HG03095 (cell line): ENCODE data around the gene IRGQ.
"Not testable (repeated sequence)": the region's sequence is repeated elsewhere in the genome, so short reads cannot be mapped to it uniquely, and the experiment has no call there.

Experiments
- ATAC-seq: cut with Tn5 transposase; IDR thresholded peaks from one replicate; pipeline ENCODE4 v1.9.1; 2021; ENCODE audit warnings: moderate library complexity; ENCODE audit not compliant: unreplicated experiment

Gene IRGQ

DNA sequence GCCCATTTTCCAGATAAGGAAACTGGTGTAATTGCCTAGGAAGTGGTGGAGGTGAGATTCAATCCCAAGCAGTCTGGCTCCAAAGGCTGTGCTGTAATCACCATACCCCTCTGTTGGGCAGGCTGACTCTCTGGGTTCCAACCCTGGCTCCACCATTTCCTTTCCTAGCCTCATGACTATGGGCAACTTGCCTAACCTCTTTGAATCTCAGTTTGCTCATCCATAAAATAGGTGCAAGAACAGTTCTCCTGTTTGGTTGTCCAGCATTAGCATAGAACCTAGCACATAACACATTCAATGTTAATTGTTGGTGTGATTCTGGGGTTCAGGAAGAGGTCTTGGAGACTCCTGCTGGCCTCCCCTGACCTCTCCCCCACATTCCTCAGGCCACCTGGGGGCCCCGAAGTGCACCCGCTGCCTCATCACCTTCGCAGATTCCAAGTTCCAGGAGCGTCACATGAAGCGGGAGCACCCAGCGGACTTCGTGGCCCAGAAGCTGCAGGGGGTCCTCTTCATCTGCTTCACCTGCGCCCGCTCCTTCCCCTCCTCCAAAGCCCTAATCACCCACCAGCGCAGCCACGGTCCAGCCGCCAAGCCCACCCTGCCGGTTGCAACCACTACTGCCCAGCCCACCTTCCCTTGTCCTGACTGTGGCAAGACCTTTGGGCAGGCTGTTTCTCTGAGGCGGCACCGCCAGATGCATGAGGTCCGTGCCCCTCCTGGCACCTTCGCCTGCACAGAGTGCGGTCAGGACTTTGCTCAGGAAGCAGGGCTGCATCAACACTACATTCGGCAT, 2.7 kb upstream of the IRGQ start:
- ATAC-seq: no peak

DNA sequence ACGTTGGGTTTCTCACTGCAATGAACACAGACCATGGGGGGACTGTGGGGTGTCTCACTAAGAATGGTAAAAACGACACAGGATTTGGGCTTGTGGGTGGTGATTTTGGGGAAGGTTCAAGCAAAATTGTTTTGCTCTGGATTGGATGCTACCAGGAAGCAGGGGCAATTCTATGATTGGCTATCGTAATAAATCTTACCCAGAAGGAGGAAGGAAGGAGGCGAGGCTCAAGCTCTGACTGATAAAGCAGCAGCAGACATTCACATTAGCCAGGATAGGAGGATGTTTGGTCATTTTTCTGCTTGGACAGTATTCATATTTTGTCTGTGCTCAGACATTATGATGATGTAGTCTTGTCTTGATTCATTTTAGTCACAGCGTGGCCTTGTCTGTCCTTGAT, 1.9 kb upstream of the IRGQ start:
- no peak for ATAC-seq

DNA sequence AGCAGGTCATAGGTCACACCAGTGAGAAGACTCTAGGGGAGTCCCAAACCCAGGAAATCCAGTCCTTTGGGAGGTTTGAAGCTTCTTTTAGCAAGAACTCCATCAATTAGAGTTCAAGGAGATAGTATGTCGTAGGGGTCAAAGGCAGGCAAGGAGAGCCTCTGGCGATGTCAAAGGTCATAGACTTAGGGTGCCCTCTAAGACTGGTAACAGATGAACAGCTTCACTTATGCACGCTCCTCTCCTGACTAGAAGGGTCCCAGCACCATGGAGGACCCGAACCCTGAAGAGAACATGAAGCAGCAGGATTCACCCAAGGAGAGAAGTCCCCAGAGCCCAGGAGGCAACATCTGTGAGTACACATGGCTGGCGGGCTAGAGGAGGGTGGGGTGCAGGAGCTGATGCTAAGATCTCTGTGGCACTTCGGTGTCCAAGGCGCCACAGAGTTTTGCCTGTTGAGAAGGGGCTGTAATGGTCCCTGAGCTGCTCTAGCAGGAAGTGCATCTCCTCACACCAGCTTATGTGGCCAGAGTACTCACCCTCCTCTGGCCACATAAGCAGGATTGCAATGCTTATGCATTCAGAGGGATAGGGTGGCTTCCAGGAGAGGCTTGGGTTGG, 1.0 kb upstream of the IRGQ start:
- no peak for ATAC-seq

DNA sequence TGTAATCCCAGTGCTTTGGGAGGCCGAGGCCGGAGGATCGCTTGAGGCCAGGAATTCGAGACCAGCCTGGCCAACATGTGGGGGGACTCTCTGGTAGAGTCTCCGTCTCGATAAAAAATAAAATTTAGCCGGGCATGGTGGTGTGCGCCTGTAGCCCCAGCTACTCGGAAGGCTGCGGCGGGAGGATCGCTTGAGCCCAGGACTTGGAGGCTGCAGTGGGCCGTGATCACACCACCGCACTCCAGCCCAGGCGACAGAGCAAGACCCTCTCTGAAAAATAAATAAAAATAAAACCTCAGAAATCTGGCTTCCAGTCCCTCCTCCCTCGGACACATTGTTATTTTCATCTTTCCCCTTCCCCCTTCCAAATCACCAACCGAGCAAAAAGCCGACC, 332 bp downstream of the IRGQ start:
- no peak for ATAC-seq

DNA sequence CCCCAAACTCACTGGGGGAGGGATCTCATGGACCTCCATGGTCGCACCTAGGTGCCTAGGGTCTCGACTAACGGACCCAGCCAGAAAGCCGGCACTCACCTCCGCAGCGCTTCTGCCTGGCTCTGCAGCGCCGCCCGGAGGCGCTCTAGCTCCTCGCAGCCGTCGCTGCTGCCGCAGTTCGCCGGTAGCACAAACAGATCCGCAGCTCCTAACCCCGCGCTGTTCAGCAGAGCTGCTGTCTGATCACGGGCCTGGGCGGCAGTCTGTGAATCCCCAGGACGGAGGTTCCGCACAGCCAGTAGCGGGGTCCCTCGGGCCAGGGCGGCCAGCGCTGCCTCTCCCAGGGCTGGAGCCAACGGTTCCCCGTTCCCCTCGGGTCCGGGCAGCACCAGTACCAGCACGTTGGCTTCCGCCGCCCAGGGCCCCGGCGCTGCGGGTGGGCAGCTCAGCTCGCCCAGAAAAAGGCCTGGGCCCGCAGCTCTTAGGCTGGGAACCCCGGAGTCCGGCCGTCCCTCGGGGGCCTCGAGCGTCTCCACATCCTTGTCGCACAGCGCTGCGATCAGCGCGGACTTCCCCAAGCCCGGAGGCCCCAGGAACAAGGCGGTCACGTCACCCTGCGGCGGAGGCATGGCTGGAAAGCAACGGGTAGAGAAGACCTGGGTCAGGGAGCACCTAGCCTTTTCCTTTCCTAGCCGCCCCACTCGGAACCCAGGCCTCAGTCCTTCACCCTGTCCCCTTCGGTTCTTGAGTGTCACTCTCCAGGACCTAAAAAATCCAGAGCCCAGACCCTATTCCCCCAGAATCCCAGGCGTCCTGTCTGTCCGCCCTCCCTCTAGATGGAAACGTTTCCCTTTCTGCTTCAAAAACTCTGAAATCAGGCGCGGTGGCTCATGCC, 977 bp downstream of the IRGQ start:
- no peak for ATAC-seq

DNA sequence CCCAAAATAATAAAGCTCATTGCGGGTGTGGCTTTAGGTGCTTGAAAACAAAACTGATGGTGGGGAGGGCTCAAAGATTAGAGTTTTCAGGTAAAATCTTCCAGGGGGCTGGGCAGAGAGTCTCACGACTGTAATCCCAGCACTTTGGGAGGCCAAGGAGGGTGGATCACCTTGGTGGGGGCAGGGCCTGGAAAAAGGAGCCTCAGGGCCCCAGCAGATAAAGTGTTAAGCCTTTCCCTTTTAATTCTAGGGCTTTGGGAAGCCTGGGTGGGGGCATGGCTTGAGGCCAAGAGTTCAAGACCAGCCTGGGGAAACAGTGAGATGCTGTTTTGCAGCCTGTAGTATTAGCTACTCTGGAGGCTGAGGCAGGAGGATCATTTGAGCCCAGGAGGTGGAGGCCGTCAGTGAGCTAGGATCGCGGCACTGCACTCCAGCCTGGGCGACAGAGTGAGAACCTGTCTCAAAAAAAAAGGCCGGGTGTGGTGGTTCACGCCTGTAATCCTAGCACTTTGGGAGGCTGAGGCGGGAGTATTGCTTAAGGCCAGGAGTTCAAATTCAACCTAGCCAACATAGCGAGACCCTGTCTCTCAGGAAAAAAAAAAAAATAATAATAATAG, 1.7 kb downstream of the IRGQ start:
- ATAC-seq: no peak

DNA sequence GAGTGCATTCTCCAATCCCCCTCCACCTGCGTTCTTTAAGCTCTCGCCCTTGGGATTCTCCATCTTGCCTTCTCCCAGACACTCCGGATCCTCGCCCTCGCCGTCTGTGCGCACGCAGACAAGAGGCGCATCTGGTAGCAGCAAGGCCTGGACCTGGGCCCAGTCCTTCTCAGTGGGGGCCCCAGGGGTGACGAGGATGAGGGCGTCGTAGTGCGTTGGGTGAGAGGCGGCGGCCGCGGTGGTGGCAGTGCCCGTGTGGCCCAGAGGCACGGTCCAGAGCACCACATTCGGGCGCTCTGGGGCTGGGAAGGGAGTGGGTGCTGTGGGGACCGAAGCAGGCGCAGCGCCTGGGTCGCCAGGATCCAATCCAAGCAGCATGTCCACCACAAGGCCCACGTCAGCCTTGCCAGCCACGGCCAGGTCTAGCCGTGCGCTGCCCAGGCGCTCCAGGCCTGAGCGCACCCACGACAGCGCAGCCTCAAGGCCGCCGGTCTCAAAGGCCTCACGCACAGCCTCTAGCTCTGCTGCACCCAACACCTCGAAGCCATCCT, 3.1 kb downstream of the IRGQ start:
- ATAC-seq: no peak

DNA sequence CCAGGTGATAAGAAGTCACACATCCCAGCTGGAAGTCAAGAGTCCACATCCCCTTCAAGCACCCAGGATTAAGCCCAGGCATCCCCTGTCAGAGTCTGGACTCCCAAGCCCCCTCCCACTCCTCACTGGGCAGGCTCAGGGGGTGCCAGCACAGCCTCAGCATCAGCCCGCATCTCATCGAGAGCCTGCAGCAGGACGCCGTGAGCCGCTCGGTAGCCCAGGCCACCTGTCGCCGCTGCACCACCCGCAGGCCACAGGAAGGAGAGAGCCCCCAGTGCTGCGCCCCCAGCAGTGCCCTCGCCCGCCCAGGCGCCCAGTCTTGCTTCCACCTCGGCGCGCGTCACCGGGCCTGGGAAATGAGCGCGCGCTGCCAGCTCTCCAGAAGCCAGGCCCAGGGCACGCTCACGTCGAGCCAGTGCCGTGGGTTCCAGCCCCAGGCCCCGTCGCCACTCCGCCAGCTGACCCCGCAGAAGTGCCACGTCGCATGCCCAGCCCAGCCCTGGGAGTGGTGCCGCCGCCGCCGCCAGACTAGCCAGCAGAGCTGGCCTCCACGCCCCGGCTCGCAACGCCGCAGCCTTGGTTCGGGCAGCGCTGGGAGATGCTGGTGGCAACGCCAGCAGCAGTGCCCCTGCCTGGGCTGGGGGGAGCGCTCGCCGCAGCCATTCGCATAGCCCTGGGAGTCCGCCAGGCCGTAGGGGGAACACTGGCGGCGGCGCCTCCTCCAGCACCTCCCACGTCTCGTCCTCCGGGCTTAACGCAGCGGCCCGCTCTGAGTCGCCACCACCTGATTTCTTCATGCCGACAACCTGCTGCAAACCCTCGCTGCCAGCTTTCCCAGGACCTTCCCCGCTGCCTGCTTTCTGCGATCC, 3.8 kb downstream of the IRGQ start:
- ATAC-seq: no peak

DNA sequence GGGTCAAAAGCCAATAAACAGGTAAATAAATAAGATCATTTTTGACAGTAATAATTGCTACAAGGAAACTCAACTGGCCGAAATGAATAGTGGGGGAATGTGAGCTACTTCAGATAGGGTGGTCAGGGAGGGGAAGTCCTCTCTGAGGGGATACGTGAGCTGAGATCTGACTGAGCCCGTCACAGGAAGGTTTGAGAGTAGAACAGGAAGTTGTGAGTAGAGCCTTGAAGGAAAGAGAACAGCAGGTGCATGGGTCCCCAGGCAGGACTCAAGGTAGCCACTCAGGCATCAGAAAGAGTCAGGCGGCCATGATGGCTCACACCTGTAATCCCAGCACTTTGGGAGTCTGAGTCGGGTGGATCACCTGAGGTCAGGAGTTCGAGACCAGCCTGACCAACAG, 6.3 kb downstream of the IRGQ start:
- no peak for ATAC-seq

DNA sequence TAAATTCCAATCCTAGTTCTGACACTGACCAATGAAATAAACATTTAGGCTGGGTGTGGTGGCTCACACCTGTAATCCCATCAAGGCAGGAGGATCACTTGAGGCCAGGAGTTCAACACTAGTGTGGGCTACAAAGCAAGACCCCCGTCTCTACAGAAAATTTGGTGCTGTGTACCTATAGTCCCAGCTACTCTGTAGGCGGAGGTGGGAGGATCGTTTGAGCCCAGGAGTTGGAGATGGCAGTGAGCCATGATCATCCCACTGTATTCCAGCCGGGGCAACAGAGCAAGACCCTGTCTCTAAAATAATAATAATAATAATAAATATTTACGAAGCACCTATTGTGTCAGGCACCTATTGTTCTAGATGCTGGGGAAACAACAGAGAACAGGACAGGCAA, 6.7 kb downstream of the IRGQ start:
- ATAC-seq: no peak

DNA sequence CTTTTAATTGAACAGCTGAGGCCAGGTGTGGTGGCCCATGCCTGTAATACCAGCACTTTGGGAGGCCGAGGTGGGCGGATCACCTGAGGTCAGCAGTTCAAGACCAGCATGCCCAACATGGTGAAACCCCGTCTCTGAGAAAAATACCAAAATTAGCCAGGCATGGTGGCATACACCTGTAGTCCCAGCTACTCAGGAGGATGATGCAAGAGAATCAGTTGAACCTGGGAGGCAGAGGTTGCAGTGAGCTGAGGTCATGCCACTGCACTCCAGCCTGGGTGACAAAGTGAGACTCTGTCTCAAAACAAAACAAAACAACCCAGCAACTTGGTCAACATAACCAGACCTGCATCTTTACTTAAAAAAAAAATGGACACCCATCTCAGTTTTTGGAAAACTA, 8.9 kb downstream of the IRGQ start:
- ATAC-seq: not testable (repeated sequence)

DNA sequence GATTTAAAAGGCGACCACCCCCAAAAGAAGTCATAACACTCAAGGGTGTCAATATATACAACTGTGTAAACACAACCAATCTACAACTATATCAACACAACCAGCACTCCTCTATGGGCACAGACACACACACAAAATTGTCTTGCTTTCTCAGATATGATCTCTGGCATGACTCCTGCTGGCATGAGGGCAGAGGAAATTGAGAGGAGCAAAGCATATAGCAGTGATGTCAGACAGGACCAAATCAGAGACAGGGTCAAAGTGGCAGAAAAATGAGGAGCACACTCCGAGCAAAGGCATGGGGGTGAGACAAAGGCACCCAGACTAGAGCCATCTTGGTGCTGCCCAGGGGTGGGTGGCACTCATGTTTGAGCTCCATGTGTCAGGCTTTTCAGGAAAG, 9.6 kb downstream of the IRGQ start:
- ATAC-seq: no peak

DNA sequence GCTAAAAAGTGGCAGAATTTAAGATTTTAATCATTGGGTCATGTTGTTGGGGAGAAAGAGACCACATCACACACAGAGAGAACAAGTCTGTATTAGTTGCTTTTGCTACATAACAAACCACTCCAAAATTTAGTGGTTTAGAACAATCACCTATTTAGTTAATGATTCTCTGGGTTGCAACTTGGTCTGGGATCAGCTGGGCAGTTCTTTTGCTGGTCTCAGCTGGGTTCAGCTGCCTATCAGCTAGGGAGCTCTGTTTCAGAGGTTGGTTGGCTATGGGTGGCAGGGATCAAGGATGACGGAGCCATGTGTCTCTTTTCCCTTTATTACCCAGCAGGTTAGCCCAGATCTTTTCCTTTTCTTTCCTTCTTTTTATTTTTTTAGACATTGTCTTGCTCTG, 11.4 kb downstream of the IRGQ start:
- ATAC-seq: no peak

DNA sequence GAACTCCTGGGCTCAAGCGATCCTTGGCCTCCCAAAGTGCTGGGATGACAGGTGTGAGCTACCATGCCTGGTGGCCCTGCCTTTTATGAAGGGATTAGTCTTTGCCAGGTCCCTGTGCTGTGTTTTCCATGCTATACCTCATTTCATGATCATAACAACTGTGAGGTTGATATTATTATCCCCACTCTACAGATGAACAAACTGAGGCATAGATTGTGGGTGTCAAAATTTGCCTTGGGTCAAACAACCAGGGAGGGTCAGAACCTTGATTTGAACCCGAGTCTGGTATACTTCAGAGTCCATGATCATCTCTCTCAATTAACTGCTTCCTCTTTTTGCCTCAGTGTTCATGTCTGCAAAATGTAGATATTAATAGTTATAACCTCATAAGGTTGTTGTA, 13.4 kb downstream of the IRGQ start:
- ATAC-seq: no peak

DNA sequence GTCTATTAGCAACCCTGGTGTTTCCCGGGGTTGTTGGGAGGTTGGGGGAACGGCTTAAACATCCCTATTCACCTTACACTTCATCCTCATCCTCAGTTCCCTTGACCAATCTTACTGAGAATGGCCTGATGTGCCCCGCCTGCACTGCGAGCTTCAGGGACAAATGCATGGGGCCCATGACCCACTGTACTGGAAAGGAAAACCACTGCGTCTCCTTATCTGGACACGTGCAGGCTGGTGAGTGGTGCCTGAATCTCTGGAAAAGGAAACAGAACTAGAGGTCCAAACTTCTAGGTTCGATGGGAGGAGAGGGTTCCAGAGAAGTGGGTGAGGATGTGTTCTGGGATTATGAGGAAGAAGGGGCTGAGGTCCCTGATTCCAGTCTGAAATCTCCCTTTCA, 14.5 kb downstream of the IRGQ start:
- ATAC-seq: no peak

DNA sequence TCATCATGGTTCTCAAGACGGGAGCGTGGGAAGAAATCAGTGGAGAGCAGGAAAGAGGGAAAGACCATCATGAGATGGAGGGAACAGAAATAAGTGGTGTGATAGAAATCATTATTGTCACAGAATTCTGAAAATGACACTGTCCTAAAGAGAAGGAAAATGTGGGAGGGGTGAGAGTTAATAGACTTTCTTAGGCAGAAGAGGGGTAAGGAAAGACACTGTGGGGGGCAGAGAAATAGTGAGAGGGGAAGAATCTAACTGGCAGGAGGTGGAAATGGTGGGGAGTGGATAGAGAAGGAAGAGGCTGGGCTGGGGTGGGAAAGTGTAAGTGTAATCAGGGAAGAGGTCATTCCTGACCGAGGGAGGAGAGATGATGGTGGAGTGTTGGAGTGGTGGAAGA, 17.1 kb downstream of the IRGQ start:
- no peak for ATAC-seq

DNA sequence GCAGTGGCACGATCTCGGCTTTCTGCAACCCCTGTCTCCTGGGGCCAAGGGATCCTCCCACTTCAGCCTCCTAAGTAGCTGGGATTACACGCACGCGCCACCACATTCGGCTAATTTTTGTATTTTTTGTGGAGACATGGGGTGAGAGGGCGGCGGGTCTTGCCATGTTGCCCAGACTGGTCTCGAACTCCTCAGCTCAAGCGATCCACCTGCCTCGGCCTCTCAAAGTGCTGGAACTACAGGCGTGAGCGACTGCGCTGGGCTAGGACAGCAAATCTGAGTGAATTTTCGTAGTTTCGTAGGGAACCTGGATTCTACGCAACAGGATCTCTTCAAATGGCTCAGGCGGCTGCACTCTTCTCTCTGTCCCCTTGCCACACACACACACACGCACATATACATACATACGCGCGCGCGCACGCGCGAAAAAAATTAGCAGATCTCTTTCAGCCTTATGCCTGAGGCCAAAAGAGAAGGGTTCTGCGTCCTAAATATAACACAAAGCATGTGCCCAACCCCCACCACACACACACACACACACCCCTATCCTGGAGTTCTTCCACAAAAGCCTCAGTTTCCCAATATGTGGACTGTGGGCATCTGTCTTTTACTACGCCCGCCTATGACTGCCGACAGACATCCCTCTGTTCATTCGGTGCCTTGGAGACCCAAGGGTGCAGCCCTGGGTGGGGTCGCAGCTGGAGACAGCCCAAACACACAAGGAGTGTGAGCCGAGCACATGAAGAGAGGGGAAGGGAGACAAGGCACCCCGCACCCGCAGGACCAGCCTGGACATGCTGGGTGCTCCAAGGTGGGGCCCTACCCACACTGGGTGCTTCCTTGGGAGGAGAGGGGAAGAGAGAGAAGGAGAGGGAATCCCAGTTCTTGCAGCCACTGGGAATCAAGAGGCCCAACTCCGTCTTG, 19.7 kb downstream of the IRGQ start:
- ATAC-seq: no peak

DNA sequence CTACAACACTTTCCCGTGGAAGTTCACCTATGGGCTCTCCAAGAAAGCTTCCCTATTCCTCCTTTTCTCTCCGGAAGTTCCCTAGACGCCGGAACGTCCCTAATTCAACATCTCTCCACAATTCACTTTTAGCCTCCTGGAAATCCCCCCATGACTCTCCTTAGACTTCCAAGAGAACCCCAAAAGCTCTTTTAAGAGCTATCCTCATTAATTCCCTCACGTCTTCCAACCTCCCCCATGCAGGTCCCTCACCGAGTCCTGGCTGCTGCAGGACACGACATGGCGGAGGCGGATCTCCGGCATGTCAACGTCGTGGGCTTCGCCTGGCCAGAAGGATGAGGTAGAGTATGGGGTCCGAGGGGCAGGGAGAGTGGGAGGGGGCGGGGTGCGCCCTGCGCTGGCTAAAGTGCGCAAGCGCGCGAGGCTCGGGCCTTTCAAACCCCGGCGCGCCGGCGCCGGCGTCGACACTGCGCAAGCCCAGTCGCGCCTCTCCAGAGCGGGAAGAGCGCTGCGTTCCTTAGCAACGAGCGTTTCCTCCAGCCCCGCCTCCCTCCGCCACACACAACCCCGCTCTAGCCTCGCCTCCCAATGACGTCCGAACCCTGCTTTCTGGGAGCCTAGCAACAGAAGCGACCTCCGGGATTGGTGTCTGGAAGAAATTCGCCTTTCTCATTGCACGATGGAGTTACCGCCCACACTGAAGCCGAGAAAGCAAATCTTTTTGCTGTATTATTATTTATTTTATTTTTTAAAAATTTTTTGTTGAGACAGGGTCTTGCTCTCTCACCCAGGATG, 20.6 kb downstream of the IRGQ start, which contains the start of the genes PINLYP and XRCC1:
PINLYP (plus strand) TSS at position 646 of the 795 bp plus-strand sequence. CDS start 1,391 bp downstream, outside the sequence.
XRCC1 (minus strand) TSS at position 372 of the 795 bp plus-strand sequence; CDS start at position 303, 69 bp downstream.
- ATAC-seq: peak; percentile 89
